HEK293 (cell line): Measurements from ENCODE around the gene PLEKHA5.
"Not testable (repeated sequence)": the region's sequence is repeated elsewhere in the genome, so short reads cannot be mapped to it uniquely, and the experiment has no call there.

Experiments used
- CTCF ChIA-PET: fragments of 350-600 bp; formaldehyde crosslinking; extraction: SDS; loops from one replicate; lab custom pipeline; 2021; ENCODE audit warnings: antibody characterized with exemption; lab: Yijun Ruan, JAX
- POLR2A ChIA-PET: fragments of 300-600 bp; formaldehyde crosslinking; extraction: SDS; loops from one replicate; lab custom pipeline; 2020; ENCODE audit warnings: antibody characterized with exemption, inconsistent platforms; lab: Yijun Ruan, JAX
- H3K27ac ChIP-seq: fragments of 200-500 bp; sonication (Bioruptor generic); 2 replicates; pipeline ENCODE4 v1.5.1; 2014; ENCODE audit warnings: low read depth, low read length, control low read depth, inconsistent platforms; ENCODE audit errors: extremely low read depth
- H3K36me3 ChIP-seq, 2 experiments: fragments of 200-500 bp in 1 of 2; sonication (Bioruptor generic) in 1 of 2; 1 replicate in 1 of 2; 2 replicates in 1 of 2; pipeline ENCODE4 v1.5.1; 2014 to 2017; ENCODE audit warnings: inconsistent platforms in 2 of 2, low read length in 2 of 2; ENCODE audit not compliant: control insufficient read depth in 2 of 2, insufficient read depth in 1 of 2
- H3K4me1 ChIP-seq: fragments of 200-500 bp; sonication (Bioruptor generic); 2 replicates; pipeline ENCODE4 v1.5.1; 2014; ENCODE audit warnings: mild to moderate bottlenecking, low read length, inconsistent platforms; ENCODE audit not compliant: control insufficient read depth, insufficient read depth
- H3K4me3 ChIP-seq: 2 replicates; pipeline ENCODE4 v1.5.1; 2011; ENCODE audit warnings: low read depth, mild to moderate bottlenecking, control low read depth, low read length, moderate library complexity
- H3K9me3 ChIP-seq: fragments of 200-500 bp; sonication (Bioruptor generic); 2 replicates; pipeline ENCODE4 v1.5.1; 2014; ENCODE audit warnings: low read depth, low read length, inconsistent platforms; ENCODE audit not compliant: control insufficient read depth, insufficient read depth
- CTCF ChIP-seq: fragments of 450-650 bp; formaldehyde crosslinking; IDR thresholded peaks from 2 replicates; pipeline ENCODE4 v1.5.1; 2016; ENCODE audit warnings: missing biosample characterization, missing genetic modification characterization
- ELK4 ChIP-seq: IDR thresholded peaks from 2 replicates; pipeline ENCODE4 v1.6.1; 2011; ENCODE audit warnings: mild to moderate bottlenecking, low read depth, low read length, borderline replicate concordance
- HOXD13 ChIP-seq: sonication (generic); formaldehyde crosslinking; IDR thresholded peaks from 2 replicates; pipeline ENCODE4 v1.8.0; 2022; ENCODE audit warnings: missing genetic modification reagents, borderline replicate concordance
- KLF9 ChIP-seq: fragments of 450-650 bp; formaldehyde crosslinking; IDR thresholded peaks from 2 replicates; pipeline ENCODE4 v1.5.1; 2016; ENCODE audit warnings: missing biosample characterization, missing genetic modification characterization, low read depth
- MZF1 ChIP-seq: fragments of 450-650 bp; formaldehyde crosslinking; IDR thresholded peaks from 2 replicates; pipeline ENCODE4 v1.5.1; 2017; ENCODE audit warnings: missing biosample characterization, missing genetic modification characterization, borderline replicate concordance
- OVOL3 ChIP-seq: fragments of 450-650 bp; formaldehyde crosslinking; IDR thresholded peaks from 2 replicates; pipeline ENCODE4 v1.5.1; 2016; ENCODE audit warnings: missing biosample characterization, missing genetic modification characterization
- PRDM1 ChIP-seq: fragments of 450-650 bp; formaldehyde crosslinking; IDR thresholded peaks from 2 replicates; pipeline ENCODE4; 2016; ENCODE audit warnings: missing biosample characterization, missing genetic modification characterization
- ZBTB6 ChIP-seq: fragments of 450-650 bp; formaldehyde crosslinking; IDR thresholded peaks from 2 replicates; pipeline ENCODE4 v1.5.1; 2017; ENCODE audit warnings: missing biosample characterization, missing genetic modification characterization
- ZFHX2 ChIP-seq: fragments of 450-650 bp; formaldehyde crosslinking; conservative IDR thresholded peaks from 2 replicates; pipeline ENCODE4 v1.5.1; 2016; ENCODE audit warnings: missing biosample characterization, missing genetic modification characterization
- ZNF114 ChIP-seq: fragments of 450-650 bp; formaldehyde crosslinking; IDR thresholded peaks from 2 replicates; pipeline ENCODE4 v1.5.0; 2017; ENCODE audit warnings: missing biosample characterization, missing genetic modification characterization
- ZNF169 ChIP-seq: fragments of 450-650 bp; formaldehyde crosslinking; IDR thresholded peaks from 2 replicates; pipeline ENCODE4 v1.5.1; 2016; ENCODE audit warnings: missing biosample characterization, missing genetic modification characterization
- ZNF214 ChIP-seq: fragments of 450-650 bp; formaldehyde crosslinking; IDR thresholded peaks from 2 replicates; pipeline ENCODE4 v1.5.1; 2017; ENCODE audit warnings: missing biosample characterization, mild to moderate bottlenecking, missing genetic modification characterization, borderline replicate concordance
- ZNF302 ChIP-seq: fragments of 450-650 bp; formaldehyde crosslinking; IDR thresholded peaks from 2 replicates; pipeline ENCODE4 v1.5.1; 2016; ENCODE audit warnings: missing biosample characterization, missing genetic modification characterization, low read depth
- ZNF362 ChIP-seq: fragments of 450-650 bp; formaldehyde crosslinking; IDR thresholded peaks from 2 replicates; pipeline ENCODE4 v1.5.1; 2016; ENCODE audit warnings: missing biosample characterization, missing genetic modification characterization
- ZNF473 ChIP-seq: fragments of 450-650 bp; formaldehyde crosslinking; IDR thresholded peaks from 2 replicates; pipeline ENCODE4 v1.5.1; 2017; ENCODE audit warnings: missing biosample characterization, missing genetic modification characterization
- ZNF747 ChIP-seq: fragments of 450-650 bp; formaldehyde crosslinking; IDR thresholded peaks from 2 replicates; pipeline ENCODE4 v1.5.1; 2016; ENCODE audit warnings: missing biosample characterization, missing genetic modification characterization
- ZSCAN16 ChIP-seq: fragments of 450-650 bp; formaldehyde crosslinking; IDR thresholded peaks from 2 replicates; pipeline ENCODE4 v1.5.1; 2016; ENCODE audit warnings: missing biosample characterization, missing genetic modification characterization
- ZSCAN4 ChIP-seq: fragments of 450-650 bp; formaldehyde crosslinking; IDR thresholded peaks from 2 replicates; pipeline ENCODE4 v1.5.1; 2017; ENCODE audit warnings: missing biosample characterization, missing genetic modification characterization
- TF ChIP-seq, protein P1 (sequence below): fragments of 450-650 bp; formaldehyde crosslinking; IDR thresholded peaks from 2 replicates; pipeline ENCODE4 v1.5.1; 2016; ENCODE audit warnings: missing biosample characterization, missing genetic modification characterization
- TF ChIP-seq, protein P2 (sequence below): fragments of 450-650 bp; formaldehyde crosslinking; IDR thresholded peaks from 2 replicates; pipeline ENCODE4 v1.5.1; 2016; ENCODE audit warnings: missing biosample characterization, missing genetic modification characterization

PLEKHA5 gene

DNA sequence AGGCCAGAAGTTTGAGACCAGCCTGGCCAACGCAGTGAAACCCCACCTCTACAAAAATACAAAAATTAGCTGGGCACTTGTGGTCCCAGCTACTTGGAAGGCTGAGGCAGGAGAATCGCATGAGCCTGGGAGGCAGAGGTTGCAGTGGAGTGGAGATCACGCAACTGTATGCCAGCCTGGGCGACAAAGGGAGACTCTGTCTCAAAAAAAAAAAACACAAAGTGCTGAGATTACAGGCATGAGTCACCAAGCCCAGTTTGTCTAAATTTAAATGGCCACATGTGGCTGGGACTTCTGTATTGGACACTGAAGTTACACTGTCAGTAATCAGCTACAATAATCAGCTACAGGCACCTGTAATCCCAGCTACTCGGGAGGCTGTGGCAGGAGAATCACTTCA is 208.9 kb downstream of the PLEKHA5 start:
- POLR2A ChIA-PET, result no interaction called here
- CTCF ChIA-PET, result interaction anchor here (0.7 kb wide), 1 partner anchor 451 kb away, joined by 3 read pairs; no protein-coding TSS in a partner anchor
- H3K36me3 ChIP-seq, result peaks cover 15 to 31% of the 10 kb centered on the region in 2 experiments
- H3K9me3 ChIP-seq, result no peaks in the 10 kb centered on the region
- H3K4me1 ChIP-seq, result no peaks in the 10 kb centered on the region
- no peak overlapping the region for H3K4me3 ChIP-seq
- no peak overlapping the region for H3K27ac ChIP-seq
- no peak for TF ChIP-seq ZNF302 (tag by site-specific recombination)
- no peak for TF ChIP-seq PRDM1 (tag by site-specific recombination)
- TF ChIP-seq ZNF362 (tag by site-specific recombination), result no peak

- CTCF ChIA-PET, result interaction anchor here (0.6 kb wide), 1 partner anchor 546 kb away, joined by 3 read pairs; no protein-coding TSS in a partner anchor
- H3K27ac ChIP-seq, H3K4me1 ChIP-seq, H3K9me3 ChIP-seq, H3K4me3 ChIP-seq, POLR2A ChIA-PET: not testable (repeated sequence)
- H3K36me3 ChIP-seq, result peaks cover 47 to 50% of the 10 kb centered on the region in 2 experiments
Observed at GRCh38 chr12:19350850-19351249, 221.3 kb downstream of the PLEKHA5 start.

- CTCF ChIA-PET, result interaction anchor here (0.5 kb wide), 1 partner anchor 99 kb away, joined by 3 read pairs; no protein-coding TSS in a partner anchor
- POLR2A ChIA-PET, result no interaction called here
- Histone ChIP-seq H3K4me1 (no peaks in the 10 kb centered on the region), H3K36me3 (peaks cover 50% of the 10 kb centered on the region in 2 experiments), H3K4me3 (no peak overlapping the region), H3K27ac (no peak overlapping the region), H3K9me3 (no peaks in the 10 kb centered on the region)
- TF ChIP-seq ZNF473 (tag by site-specific recombination) (no peak), ZSCAN16 (tag by site-specific recombination) (no peak), KLF9 (tag by site-specific recombination) (no peak), CTCF (tag by site-specific recombination) (no peak), ZNF747 (tag by site-specific recombination) (no peak), ZBTB6 (tag by site-specific recombination) (no peak), HOXD13 (CRISPR knock-in tag) (no peak), ZNF214 (tag by site-specific recombination) (no peak), ELK4 (no peak), ZSCAN4 (tag by site-specific recombination) (no peak), ZNF114 (tag by site-specific recombination) (no peak), MZF1 (no peak), OVOL3 (tag by site-specific recombination) (no peak), ZFHX2 (tag by site-specific recombination) (no peak), ZNF169 (tag by site-specific recombination) (no peak)
- TF ChIP-seq, protein P1, sequence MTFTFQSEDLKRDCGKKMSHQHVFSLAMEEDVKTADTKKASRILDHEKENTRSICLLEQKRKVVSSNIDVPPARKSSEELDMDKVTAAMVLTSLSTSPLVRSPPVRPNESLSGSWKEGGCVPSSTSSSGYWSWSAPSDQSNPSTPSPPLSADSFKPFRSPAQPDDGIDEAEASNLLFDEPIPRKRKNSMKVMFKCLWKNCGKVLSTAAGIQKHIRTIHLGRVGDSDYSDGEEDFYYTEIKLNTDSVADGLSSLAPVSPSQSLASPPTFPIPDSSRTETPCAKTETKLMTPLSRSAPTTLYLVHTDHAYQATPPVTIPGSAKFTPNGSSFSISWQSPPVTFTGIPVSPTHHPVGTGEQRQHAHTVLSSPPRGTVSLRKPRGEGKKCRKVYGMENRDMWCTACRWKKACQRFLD (tag by site-specific recombination), result no peak
- TF ChIP-seq, protein P2, sequence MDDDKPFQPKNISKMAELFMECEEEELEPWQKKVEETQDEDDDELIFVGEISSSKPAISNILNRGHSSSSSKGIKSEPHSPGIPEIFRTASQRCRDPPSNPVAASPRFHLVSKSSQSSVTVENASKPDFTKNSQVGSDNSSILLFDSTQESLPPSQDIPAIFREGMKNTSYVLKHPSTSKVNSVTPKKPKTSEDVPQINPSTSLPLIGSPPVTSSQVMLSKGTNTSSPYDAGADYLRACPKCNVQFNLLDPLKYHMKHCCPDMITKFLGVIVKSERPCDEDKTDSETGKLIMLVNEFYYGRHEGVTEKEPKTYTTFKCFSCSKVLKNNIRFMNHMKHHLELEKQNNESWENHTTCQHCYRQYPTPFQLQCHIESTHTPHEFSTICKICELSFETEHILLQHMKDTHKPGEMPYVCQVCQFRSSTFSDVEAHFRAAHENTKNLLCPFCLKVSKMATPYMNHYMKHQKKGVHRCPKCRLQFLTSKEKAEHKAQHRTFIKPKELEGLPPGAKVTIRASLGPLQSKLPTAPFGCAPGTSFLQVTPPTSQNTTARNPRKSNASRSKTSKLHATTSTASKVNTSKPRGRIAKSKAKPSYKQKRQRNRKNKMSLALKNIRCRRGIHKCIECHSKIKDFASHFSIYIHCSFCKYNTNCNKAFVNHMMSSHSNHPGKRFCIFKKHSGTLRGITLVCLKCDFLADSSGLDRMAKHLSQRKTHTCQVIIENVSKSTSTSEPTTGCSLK (tag by site-specific recombination), result no peak
Observed at GRCh38 chr12:19351346-19351745, 221.8 kb downstream of the PLEKHA5 start.
